ENCODE results near the gene ATP2A3.

The ATP2A3 gene

GRCh38 chr17:3926860-3927627 is 37.2 kb downstream of the ATP2A3 start:
- DNase-seq (ENCODE audit: low read depth): no peak

GRCh38 chr17:3925684-3926485 is 38.4 kb downstream of the ATP2A3 start:
- DNase-seq (ENCODE audit: low read depth): no peak

- DNase-seq (ENCODE audit: low read depth): no peak
These were observed 39.5 kb downstream of the ATP2A3 start for GRCh38 chr17:3924512-3925350.

- no peak for DNase-seq (ENCODE audit: low read depth)
These were observed 40.6 kb downstream of the ATP2A3 start for GRCh38 chr17:3923466-3924190.

GRCh38 chr17:3922765-3923164 is 41.5 kb downstream of the ATP2A3 start:
- DNase-seq (ENCODE audit: low read depth): no peak

- no peak for DNase-seq (ENCODE audit: low read depth)
These were observed 42.5 kb downstream of the ATP2A3 start for GRCh38 chr17:3921502-3922319.

- no peak for DNase-seq (ENCODE audit: low read depth)
These were observed 43.2 kb downstream of the ATP2A3 start for GRCh38 chr17:3921006-3921405.

GRCh38 chr17:3919123-3919624 is 45.1 kb downstream of the ATP2A3 start:
- DNase-seq (ENCODE audit: low read depth): no peak

GRCh38 chr17:3918372-3919122 is 45.7 kb downstream of the ATP2A3 start:
- no peak for DNase-seq (ENCODE audit: low read depth)

- no peak for DNase-seq (ENCODE audit: low read depth)
These were observed 46.8 kb downstream of the ATP2A3 start for GRCh38 chr17:3917391-3917931.

GRCh38 chr17:3916825-3917224 is 47.4 kb downstream of the ATP2A3 start:
- DNase-seq (ENCODE audit: low read depth): no peak

GRCh38 chr17:3915995-3916696 is 48.1 kb downstream of the ATP2A3 start, which contains the start of gene P2RX1:
P2RX1 (minus strand) TSS chr17:3916465; CDS start chr17:3916225, 240 bp downstream.
- DNase-seq (ENCODE audit: low read depth): peak; percentile 74

- no peak for DNase-seq (ENCODE audit: low read depth)
These were observed 48.6 kb downstream of the ATP2A3 start for GRCh38 chr17:3915581-3915994.

- DNase-seq (ENCODE audit: low read depth): no peak
These were observed 49.9 kb downstream of the ATP2A3 start for GRCh38 chr17:3914312-3914670.

GRCh38 chr17:3913531-3914311 is 50.5 kb downstream of the ATP2A3 start:
- DNase-seq (ENCODE audit: low read depth): peak; percentile 35

- DNase-seq (ENCODE audit: low read depth): no peak
These were observed 51.4 kb downstream of the ATP2A3 start for GRCh38 chr17:3912827-3913226.

- DNase-seq (ENCODE audit: low read depth): no peak
These were observed 52.8 kb downstream of the ATP2A3 start for GRCh38 chr17:3911271-3912053.
